GM18499 (cell line): ENCODE measurements around the gene ATP7B.

Source experiments
- ATAC-seq: cut with Tn5 transposase; IDR thresholded peaks from one replicate; pipeline ENCODE4 v1.9.1; 2021; ENCODE audit warnings: moderate number of reproducible peaks; ENCODE audit not compliant: insufficient read depth, unreplicated experiment

The ATP7B gene

DNA sequence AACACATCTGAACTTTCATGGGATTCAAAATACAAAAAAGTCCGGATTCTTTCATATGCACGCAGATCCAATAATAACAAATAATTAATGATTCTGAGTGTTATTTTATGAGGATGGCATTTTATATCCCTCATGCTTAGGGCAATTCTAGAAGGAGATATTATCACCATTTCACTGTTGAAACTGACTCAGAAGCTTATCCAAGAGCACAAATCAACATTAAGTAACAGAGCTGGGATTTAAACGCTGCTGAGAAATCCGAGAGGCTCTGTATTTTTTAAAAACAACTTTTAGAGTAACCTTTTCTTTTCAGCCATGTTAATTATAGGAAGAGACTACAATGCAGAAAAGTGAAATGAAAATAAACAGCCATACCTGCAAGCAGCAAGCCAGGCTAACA, 30.3 kb downstream of the ATP7B start:
- ATAC-seq, result no peak

- ATAC-seq, result no peak
Measured at GRCh38 chr13:51978796-51979556, 32.3 kb downstream of the ATP7B start.

DNA sequence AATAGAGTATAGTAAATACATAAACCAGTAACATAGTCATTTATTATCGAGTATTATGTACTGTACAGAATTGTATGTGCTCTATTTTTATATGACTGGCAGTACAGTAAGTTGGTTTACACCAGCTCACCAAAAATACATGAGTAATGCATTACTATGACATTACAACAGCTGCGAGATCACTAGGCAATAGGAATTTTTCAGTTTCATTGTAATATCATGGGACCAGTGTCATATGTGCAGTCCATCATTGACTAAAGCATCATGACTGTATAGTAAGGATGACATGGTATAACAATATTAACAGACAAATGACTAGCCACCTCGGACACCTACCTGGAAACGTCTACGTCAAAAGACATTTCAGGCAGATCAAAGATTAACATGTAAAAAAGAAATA, 33.6 kb downstream of the ATP7B start:
- no peak for ATAC-seq

GRCh38 chr13:51976890-51977289, 34.4 kb downstream of the ATP7B start:
- ATAC-seq, result no peak

DNA sequence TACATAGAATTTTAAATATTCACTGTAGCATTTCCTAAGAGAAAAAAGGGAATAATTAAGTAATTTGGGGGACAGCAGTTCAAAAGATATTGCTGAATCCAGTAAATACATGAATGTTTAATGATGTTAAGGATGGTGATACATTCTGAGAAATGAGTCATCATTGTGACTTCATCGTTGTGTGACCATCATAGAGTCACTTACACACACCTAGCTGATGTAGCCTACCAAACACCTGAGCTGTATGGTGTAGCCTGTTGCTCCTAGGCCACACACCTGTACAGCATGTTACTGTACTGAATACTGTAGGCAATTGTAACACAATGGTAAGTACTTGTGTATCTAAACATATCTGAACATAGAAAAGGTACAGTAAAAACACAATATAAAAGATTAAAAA, 34.8 kb downstream of the ATP7B start:
- ATAC-seq, result no peak

DNA sequence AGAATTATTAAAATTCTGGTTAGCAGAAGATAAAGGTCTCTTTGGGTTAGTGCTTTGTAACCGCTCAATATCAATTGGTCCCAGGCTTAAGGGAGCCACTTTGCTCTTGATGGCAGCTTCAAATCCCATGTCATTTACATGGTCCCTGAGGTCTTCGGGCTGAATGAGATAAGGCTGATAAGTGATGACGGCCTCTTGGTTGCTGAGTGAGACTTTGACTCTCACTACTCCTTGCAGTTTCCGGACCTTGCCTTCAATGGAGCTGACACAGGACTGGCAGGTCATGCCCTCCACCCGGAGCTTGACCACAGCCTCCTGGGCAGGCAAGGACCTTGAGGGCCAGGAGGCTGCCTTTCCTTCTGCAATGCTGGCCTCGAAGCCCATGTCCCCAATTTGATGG, 36.8 kb downstream of the ATP7B start:
- ATAC-seq, result no peak

DNA sequence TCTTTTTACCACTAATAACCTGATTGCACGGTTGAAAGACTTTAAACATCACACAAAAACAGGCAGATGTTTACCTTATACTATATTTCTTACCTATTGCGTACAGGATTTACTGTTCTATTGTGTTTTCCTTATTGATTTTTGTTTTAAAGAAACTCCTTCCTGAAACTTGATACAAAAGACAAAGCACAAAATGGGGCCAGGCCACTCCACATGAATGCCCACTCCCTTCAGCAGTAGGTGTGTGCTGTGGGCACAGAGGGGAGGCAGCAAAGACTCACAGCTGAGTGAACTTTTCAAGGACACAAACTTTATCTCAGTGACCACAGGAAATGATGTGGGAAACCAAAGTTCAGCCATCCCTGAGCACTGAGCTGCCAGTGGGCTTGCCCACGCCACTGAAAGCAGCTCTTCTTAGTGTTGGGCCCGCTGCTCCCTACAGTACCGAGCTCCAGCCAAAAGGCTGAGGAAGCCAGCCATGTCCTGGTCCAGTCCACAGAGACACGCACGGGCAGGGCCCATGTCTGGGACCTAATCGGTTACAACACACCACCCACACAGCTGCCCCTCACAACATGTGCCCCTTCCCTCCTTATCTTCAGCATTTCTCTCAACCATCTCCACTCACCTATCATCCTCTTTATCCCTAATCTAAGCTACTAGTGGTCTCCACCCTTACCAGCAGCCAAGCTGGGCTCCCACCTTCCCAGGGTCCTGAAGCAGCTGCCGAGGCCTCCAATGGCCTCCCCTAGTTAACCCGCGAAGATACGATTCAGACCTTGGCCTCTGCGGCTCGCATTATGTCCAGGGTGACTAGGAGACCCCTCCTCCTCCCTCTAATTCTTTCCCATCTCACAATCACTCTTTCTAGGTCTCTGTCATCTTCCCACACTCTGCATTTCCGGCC, 39.5 kb downstream of the ATP7B start:
- ATAC-seq, result no peak

GRCh38 chr13:51970349-51970748, 40.9 kb downstream of the ATP7B start:
- ATAC-seq, result no peak

DNA sequence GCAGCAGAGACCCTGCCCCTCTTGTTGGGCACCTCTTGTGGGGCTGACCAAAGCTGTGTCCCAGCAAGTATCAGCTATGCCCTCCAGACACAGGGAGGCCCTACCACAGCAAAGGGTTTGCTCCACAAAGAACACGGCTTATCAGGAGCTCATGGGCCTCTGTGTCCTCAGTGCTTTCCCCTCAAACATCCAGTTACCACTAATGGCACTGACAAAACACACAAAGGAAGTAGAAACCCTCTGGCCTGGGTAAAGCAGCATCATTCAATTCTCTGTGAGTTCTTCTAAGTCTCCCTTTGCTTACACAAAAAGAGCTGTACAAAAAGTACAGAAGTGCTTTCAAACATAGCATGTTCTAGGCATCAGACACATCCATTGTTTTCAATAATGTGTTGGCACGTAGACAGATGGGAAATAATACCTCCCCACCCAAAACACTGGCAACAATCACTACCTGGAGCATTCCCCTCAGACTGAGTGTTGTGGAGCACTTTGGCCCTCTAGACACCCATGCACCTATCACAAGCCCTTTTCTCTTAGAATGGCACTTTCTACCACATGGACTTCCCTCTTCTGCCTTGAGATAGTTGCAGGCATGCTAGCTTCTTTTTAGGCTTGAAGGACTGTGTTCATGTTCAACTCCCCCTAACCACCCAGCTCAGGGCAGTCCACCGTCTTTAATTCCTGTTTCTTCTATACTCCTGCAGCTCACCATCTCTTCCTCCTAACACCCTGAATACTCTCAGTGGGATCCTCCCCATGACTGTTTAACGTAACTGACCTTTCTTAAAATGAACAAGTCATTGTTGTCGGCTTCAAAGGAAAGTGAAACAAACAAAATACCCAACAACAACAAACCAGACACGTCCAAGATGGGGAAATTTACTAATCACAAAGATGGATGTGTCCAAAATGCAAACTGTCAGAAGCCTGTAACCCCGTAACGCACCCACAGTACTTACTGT, 43.5 kb downstream of the ATP7B start:
- ATAC-seq, result no peak

GRCh38 chr13:51966186-51966585, 45.1 kb downstream of the ATP7B start:
- ATAC-seq, result no peak

DNA sequence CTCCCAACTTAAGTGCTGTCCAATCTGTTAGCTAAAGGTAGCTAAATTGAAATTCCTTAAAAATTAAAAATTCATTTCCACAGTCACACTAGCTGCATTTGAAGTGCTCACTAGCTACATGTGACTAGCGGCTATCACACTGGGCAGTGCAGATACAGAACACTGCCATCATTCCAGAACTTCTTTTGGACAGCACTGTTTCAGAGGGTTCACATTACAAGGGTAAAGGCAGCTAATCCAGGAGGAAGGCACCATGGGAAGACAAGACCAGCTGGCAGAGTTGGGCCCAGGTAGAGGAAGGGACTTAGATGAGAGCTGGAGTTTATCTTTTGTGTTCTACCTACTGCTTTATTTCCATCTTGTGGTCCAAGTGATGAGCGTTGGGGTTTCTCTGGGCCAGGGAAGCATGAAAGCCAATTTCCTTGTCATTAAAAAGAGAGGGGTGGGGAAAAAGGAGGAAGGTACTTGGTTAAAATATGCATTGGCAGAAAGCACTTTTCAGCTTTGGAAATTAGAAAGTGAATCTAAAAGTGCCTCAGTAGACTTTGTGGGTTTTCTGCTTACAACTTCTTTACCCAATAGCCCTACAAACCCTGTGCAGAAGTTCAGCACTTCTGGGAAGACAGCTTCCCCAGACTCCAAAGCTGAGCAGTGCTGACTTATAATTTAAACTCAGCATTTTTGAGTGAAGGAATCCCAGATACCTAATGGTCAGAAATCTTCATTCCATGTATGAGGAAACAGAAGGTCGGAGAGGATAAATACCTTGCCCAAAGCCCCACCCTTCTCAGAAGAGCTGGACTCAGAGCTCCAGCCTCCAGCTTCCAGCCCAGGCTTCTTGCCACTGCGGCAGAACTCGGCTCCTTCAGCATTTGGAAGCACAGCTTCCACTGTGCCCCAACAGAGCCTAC, 49.5 kb downstream of the ATP7B start:
- no peak for ATAC-seq

DNA sequence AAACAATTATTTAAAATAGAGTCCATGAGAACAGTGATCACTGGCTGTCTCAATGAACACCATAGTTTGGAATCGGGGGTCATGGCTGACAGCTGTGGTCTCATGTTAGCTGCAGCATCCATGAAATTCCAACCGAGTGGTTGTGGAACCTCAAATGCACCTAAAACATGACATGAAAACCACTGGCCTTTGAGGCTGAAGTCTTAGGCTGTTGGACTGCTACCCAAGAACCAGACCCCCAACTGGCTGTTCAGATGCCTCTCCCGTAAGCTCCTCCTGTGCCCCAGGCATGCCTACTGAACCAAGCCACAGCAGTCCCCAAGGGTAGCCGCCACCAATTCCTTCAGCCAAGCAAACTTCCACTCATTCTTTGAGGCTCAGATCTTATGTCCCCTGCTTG, 50.5 kb downstream of the ATP7B start:
- ATAC-seq, result no peak

GRCh38 chr13:51959773-51960172, 51.5 kb downstream of the ATP7B start:
- peak; percentile 70 for ATAC-seq

GRCh38 chr13:51958217-51958547, 53.1 kb downstream of the ATP7B start:
- no peak for ATAC-seq

GRCh38 chr13:51957377-51958216, 53.7 kb downstream of the ATP7B start:
- no peak for ATAC-seq

- no peak for ATAC-seq
Measured at GRCh38 chr13:51956717-51957116, 54.5 kb downstream of the ATP7B start.

- no peak for ATAC-seq
Measured at GRCh38 chr13:51955816-51956603, 55.2 kb downstream of the ATP7B start.

- no peak for ATAC-seq
Measured at GRCh38 chr13:51955281-51955771, 55.9 kb downstream of the ATP7B start.
